ENCODE results near the gene CSTPP1.

- TF ChIP-seq POLR2A (IDR thresholded peaks at IDR 0.05) (no peak), CTCF (IDR thresholded peaks at IDR 0.05) (no peak)
Measured at GRCh38 chr11:46914910-46915309, 21.7 kb upstream of the CSTPP1 start.

Data from lower leg skin (tissue), 3 donors.